Measurements from ENCODE around the gene PKIB. TPM values are rescaled to one million over a fixed set of nuclear protein-coding genes. Genes with fewer than 3 reads are reported as not detected.

PKIB gene
- polyA plus RNA-seq, 1 donor (not counting 4 experiments of a cell fraction or from before 2014, with no cell fraction given) = 8.7 TPM

DNA sequence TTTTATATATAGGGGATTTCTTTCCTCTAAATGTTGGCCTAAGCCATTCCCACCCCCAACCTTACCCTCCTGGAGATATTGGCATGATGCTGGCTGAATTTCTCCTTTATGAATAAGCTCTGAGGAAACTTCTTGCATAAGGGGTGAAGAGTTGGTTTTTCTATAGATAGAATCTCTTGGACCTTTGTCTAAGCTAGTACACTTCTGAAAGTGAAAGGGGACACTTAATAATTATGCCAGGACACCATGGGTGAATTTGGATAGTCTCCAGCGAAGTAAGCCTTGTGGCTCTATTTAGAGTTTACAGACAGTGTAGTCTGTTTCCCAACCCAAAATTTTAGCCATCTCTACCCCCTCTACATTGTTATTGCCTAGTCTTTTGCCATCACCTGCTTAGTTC, 142.3 kb downstream of the PKIB start:
- Histone ChIP-seq H3K9me3 (ENCODE audit: control insufficient read depth, low read depth, low read length) (no peaks in the 10 kb centered on the region), H4K20me1 (ENCODE audit: control insufficient read depth, extremely low read depth, insufficient read depth, low read length) (no peaks in the 10 kb centered on the region), H3K27ac (ENCODE audit: control insufficient read depth, insufficient read depth, low read length) (no peak overlapping the region), H3K4me3 (ENCODE audit: control insufficient read depth in 2 of 3, extremely low read depth in 1 of 3, insufficient read depth in 2 of 3, low read depth in 1 of 3, low read length in 3 of 3) (no peak overlapping the region), H3K4me2 (ENCODE audit: control insufficient read depth, extremely low read depth, insufficient read depth, low read depth, low read length) (no peak overlapping the region), H3K27me3 (ENCODE audit: control insufficient read depth, extremely low read depth, insufficient read depth, low read length) (no peaks in the 10 kb centered on the region), H3K9ac (ENCODE audit: control insufficient read depth, extremely low read depth, insufficient read depth, low read length) (no peak overlapping the region), H3K79me2 (ENCODE audit: control insufficient read depth, insufficient read depth, low read length) (no peaks in the 10 kb centered on the region), H3K4me1 (ENCODE audit: control insufficient read depth, extremely low read depth, insufficient read depth, low read length) (peaks cover 2% of the 10 kb centered on the region), H2AFZ (ENCODE audit: control insufficient read depth, low read length) (no peak overlapping the region), H3K36me3 (ENCODE audit: control insufficient read depth in 2 of 2, extremely low read depth in 1 of 2, insufficient read depth in 2 of 2, low read length in 2 of 2) (no peaks in the 10 kb centered on the region), H3K9me1 (ENCODE audit: control insufficient read depth, extremely low read depth, insufficient read depth, low read length) (no peaks in the 10 kb centered on the region)
- no peak for TF ChIP-seq CTCF (optimal IDR thresholded peaks at IDR 0.05 in 1 of 3, IDR thresholded peaks at IDR 0.05 in 1 of 3, conservative IDR thresholded peaks at IDR 0.05 in 1 of 3; ENCODE audit: extremely low read depth in 1 of 3, insufficient read depth in 2 of 3, low read length in 3 of 3)
- TF ChIP-seq EZH2 (IDR thresholded peaks at IDR 0.05; ENCODE audit: low read length) = no peak
- dilution Hi-C loops (cut with MboI; ENCODE audit: extremely low pct_ligation_motif_present, low sequenced_read_pairs) = no loop called here
- FAIRE-seq (no peak), DNase-seq (ENCODE audit: low read depth, low spot score) (no peak)

GRCh38 chr6:122753000-122753687, 142.9 kb downstream of the PKIB start:
- no peak overlapping the region for H3K9ac ChIP-seq (ENCODE audit: control insufficient read depth, extremely low read depth, insufficient read depth, low read length)
- H4K20me1 ChIP-seq (ENCODE audit: control insufficient read depth, extremely low read depth, insufficient read depth, low read length) = no peaks in the 10 kb centered on the region
- DNase-seq (ENCODE audit: low read depth, low spot score) (no peak), FAIRE-seq (no peak)
- no peaks in the 10 kb centered on the region for H3K27me3 ChIP-seq (ENCODE audit: control insufficient read depth, extremely low read depth, insufficient read depth, low read length)
- H3K9me1 ChIP-seq (ENCODE audit: control insufficient read depth, extremely low read depth, insufficient read depth, low read length) = no peaks in the 10 kb centered on the region
- H3K36me3 ChIP-seq (ENCODE audit: control insufficient read depth in 2 of 2, extremely low read depth in 1 of 2, insufficient read depth in 2 of 2, low read length in 2 of 2) = no peaks in the 10 kb centered on the region
- no peak overlapping the region for H3K4me3 ChIP-seq (ENCODE audit: control insufficient read depth in 2 of 3, extremely low read depth in 1 of 3, insufficient read depth in 2 of 3, low read depth in 1 of 3, low read length in 3 of 3)
- no peaks in the 10 kb centered on the region for H3K79me2 ChIP-seq (ENCODE audit: control insufficient read depth, insufficient read depth, low read length)
- no peak overlapping the region for H2AFZ ChIP-seq (ENCODE audit: control insufficient read depth, low read length)
- H3K4me1 ChIP-seq (ENCODE audit: control insufficient read depth, extremely low read depth, insufficient read depth, low read length) = peaks cover 2% of the 10 kb centered on the region
- H3K27ac ChIP-seq (ENCODE audit: control insufficient read depth, insufficient read depth, low read length) = no peak overlapping the region
- dilution Hi-C loops (cut with MboI; ENCODE audit: extremely low pct_ligation_motif_present, low sequenced_read_pairs) = no loop called here
- H3K9me3 ChIP-seq (ENCODE audit: control insufficient read depth, low read depth, low read length) = no peaks in the 10 kb centered on the region
- no peak overlapping the region for H3K4me2 ChIP-seq (ENCODE audit: control insufficient read depth, extremely low read depth, insufficient read depth, low read depth, low read length)
- no peak for TF ChIP-seq CTCF (optimal IDR thresholded peaks at IDR 0.05 in 1 of 3, IDR thresholded peaks at IDR 0.05 in 1 of 3, conservative IDR thresholded peaks at IDR 0.05 in 1 of 3; ENCODE audit: extremely low read depth in 1 of 3, insufficient read depth in 2 of 3, low read length in 3 of 3)
- no peak for TF ChIP-seq EZH2 (IDR thresholded peaks at IDR 0.05; ENCODE audit: low read length)
